HepG2 (cell line): ENCODE data around the gene SLC35B4. TPM values are rescaled to one million over a fixed set of nuclear protein-coding genes. Genes with fewer than 3 reads are reported as not detected.

ENCODE experiments used
- BHLHE40 ChIP-seq: IDR thresholded peaks from 2 replicates; pipeline ENCODE4 v1.6.1; 2011; ENCODE audit warnings: low read length, improper control_type of control experiment
- BORCS8-MEF2B ChIP-seq: sonication (generic); formaldehyde crosslinking; IDR thresholded peaks from 2 replicates; pipeline ENCODE4 v1.8.0; 2022; ENCODE audit warnings: mild to moderate bottlenecking, missing genetic modification reagents
- CEBPB ChIP-seq: IDR thresholded peaks from 2 replicates; pipeline ENCODE4 v1.6.1; 2011; ENCODE audit warnings: low read depth, low read length, improper control_type of control experiment, borderline replicate concordance
- CHD4 ChIP-seq: fragments of 200-600 bp; sonication (generic); IDR thresholded peaks from 2 replicates; pipeline ENCODE4 v1.7.0; 2017; ENCODE audit warnings: mild to moderate bottlenecking, low read length, borderline replicate concordance
- EZH2 ChIP-seq: conservative IDR thresholded peaks from 2 replicates; pipeline ENCODE4 v1.6.1; 2012; ENCODE audit warnings: mild to moderate bottlenecking, low read depth, low read length, moderate library complexity
- HNRNPH1 ChIP-seq: fragments of 200-400 bp; formaldehyde crosslinking; optimal IDR thresholded peaks from 2 replicates; pipeline ENCODE3; 2017; ENCODE audit warnings: mild to moderate bottlenecking, low read depth, low read length
- HOXD1 ChIP-seq: sonication (generic); formaldehyde crosslinking; IDR thresholded peaks from 2 replicates; pipeline ENCODE4 v1.5.0; 2020; ENCODE audit warnings: missing genetic modification reagents
- KAT8 ChIP-seq: IDR thresholded peaks from 2 replicates; pipeline ENCODE4 v1.6.1; 2016; ENCODE audit warnings: missing genetic modification reagents, missing compliant biosample characterization
- NFYB ChIP-seq: sonication (generic); formaldehyde crosslinking; IDR thresholded peaks from 2 replicates; pipeline ENCODE4 v1.4.0; 2020; ENCODE audit warnings: missing genetic modification reagents
- NONO ChIP-seq, 2 experiments: fragments of 450-650 bp in 1 of 2; sonication (generic) in 1 of 2; formaldehyde crosslinking in 1 of 2; IDR thresholded peaks in 1 of 2; conservative IDR thresholded peaks in 1 of 2; 2 replicates each; pipeline versions ENCODE4 v1.6.1 to v1.8.0; 2017 to 2022; ENCODE audit warnings: mild to moderate bottlenecking in 1 of 2, missing genetic modification reagents in 1 of 2, moderate library complexity in 1 of 2
- RBM22 ChIP-seq: fragments of 200-400 bp; formaldehyde crosslinking; optimal IDR thresholded peaks from 2 replicates; pipeline ENCODE3; 2017; ENCODE audit warnings: mild to moderate bottlenecking, low read length, moderate library complexity
- SP5 ChIP-seq: IDR thresholded peaks from 2 replicates; pipeline ENCODE4 v1.6.1; 2016; ENCODE audit warnings: low read depth, borderline replicate concordance
- ZBTB38 ChIP-seq: sonication (generic); formaldehyde crosslinking; IDR thresholded peaks from 2 replicates; pipeline ENCODE4 v1.5.1; 2020; ENCODE audit warnings: mild to moderate bottlenecking, missing genetic modification reagents
- ZFAT ChIP-seq: sonication (generic); formaldehyde crosslinking; conservative IDR thresholded peaks from 2 replicates; pipeline ENCODE4 v1.8.1; 2023; ENCODE audit warnings: missing genetic modification reagents, inconsistent platforms
- ZMAT3 ChIP-seq: sonication (generic); formaldehyde crosslinking; conservative IDR thresholded peaks from 2 replicates; pipeline ENCODE4 v1.7.0; 2021; ENCODE audit warnings: missing genetic modification reagents
- ZNF138 ChIP-seq: sonication (generic); formaldehyde crosslinking; IDR thresholded peaks from 2 replicates; pipeline ENCODE4 v1.5.0; 2020; ENCODE audit warnings: mild to moderate bottlenecking, low read depth, missing genetic modification reagents
- ZNF234 ChIP-seq: sonication (generic); formaldehyde crosslinking; conservative IDR thresholded peaks from 2 replicates; pipeline ENCODE4 v1.5.1; 2020; ENCODE audit warnings: mild to moderate bottlenecking, missing genetic modification reagents
- ZNF331 ChIP-seq: sonication (generic); formaldehyde crosslinking; IDR thresholded peaks from 2 replicates; pipeline ENCODE4 v1.4.0; 2020; ENCODE audit warnings: missing genetic modification reagents
- ZNF549 ChIP-seq: sonication (generic); formaldehyde crosslinking; IDR thresholded peaks from 2 replicates; pipeline ENCODE4 v1.5.0; 2020; ENCODE audit warnings: missing genetic modification reagents
- ZNF773 ChIP-seq: sonication (generic); formaldehyde crosslinking; IDR thresholded peaks from 2 replicates; pipeline ENCODE4 v1.4.0; 2020; ENCODE audit warnings: missing genetic modification reagents, borderline replicate concordance
- ZNF775 ChIP-seq: sonication (generic); formaldehyde crosslinking; IDR thresholded peaks from 2 replicates; pipeline ENCODE4 v1.4.0; 2020; ENCODE audit warnings: missing genetic modification reagents, mild to moderate bottlenecking, moderate library complexity, borderline replicate concordance
- ZSCAN22 ChIP-seq: sonication (generic); formaldehyde crosslinking; IDR thresholded peaks from 2 replicates; pipeline ENCODE4 v1.4.0; 2020; ENCODE audit warnings: mild to moderate bottlenecking, missing genetic modification reagents
- polyA plus RNA-seq, 8 experiments: library from polyadenylated mRNA; depleted of rRNA in 3 of 8; stranded (reverse) in 7 of 8; unstranded in 1 of 8; fragments of >200 nt; fragmentation: Illumina TruSeq in 4 of 8; extraction: Trizol in 4 of 8; gene quantifications; 2 replicates each; pipeline versions ENCODE4 v1.2.1 to v1.2.3, GENCODE V29; 2011 to 2016; ENCODE audit warnings: low read depth in 4 of 8, missing spikeins in 1 of 8, mixed read lengths in 1 of 8; ENCODE audit not compliant: insufficient read depth in 1 of 8
- total RNA-seq, 5 experiments: library from RNA; depleted of rRNA; stranded (reverse); fragments of >200 nt; fragmentation: Illumina TruSeq; extraction: Trizol; gene quantifications; 2 replicates each; pipeline ENCODE4 v1.2.3, GENCODE V29; 2016; ENCODE audit warnings: low read depth in 1 of 5
- TF ChIP-seq, protein P1 (sequence below): sonication (generic); formaldehyde crosslinking; IDR thresholded peaks from 2 replicates; pipeline ENCODE4 v1.4.0; 2020; ENCODE audit warnings: missing genetic modification reagents, low read depth, mild to moderate bottlenecking, borderline replicate concordance
- TF ChIP-seq, protein P2 (sequence below): sonication (generic); formaldehyde crosslinking; IDR thresholded peaks from 2 replicates; pipeline ENCODE4 v1.8.0; 2022; ENCODE audit warnings: missing genetic modification reagents, low read depth, mild to moderate bottlenecking, borderline replicate concordance
- TF ChIP-seq, protein P3 (sequence below): sonication (generic); formaldehyde crosslinking; IDR thresholded peaks from 2 replicates; pipeline ENCODE4 v1.5.1; 2020; ENCODE audit warnings: missing genetic modification reagents, mild to moderate bottlenecking, borderline replicate concordance
- TF ChIP-seq, protein P4 (sequence below): sonication (generic); formaldehyde crosslinking; IDR thresholded peaks from 2 replicates; pipeline ENCODE4 v1.8.1; 2023; ENCODE audit warnings: mild to moderate bottlenecking, inconsistent platforms, moderate library complexity, missing genetic modification reagents, borderline replicate concordance
- TF ChIP-seq, protein P5 (sequence below): sonication (generic); formaldehyde crosslinking; conservative IDR thresholded peaks from 2 replicates; pipeline ENCODE4 v1.4.0; 2020; ENCODE audit warnings: missing genetic modification reagents

The SLC35B4 gene
- total and polyA plus RNA-seq, 2 of the 13 experiments (the other 11 are each of a cell fraction or from before 2014, with no cell fraction given) = 17.1 to 17.8 TPM

DNA sequence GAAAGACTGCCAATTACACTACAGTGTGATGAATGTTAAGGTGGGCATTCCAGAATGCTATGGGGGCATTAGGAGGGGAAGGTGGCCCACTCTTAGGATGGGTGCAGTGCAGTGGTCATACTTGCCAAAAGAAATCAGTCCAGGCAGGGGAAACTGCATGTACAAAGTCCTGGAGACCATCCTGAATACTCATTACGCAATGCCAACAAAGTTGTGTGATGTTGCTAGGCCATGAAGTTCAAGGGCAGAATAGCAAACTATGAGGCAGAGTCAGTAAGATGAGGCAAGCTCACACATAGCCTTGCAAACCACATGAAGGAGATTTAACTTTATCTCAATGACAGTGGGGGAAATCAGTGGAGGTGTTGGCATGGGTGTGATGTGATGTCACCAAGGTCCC lies 49.8 kb upstream of the SLC35B4 start (continued):
- TF ChIP-seq ZNF234 (CRISPR knock-in tag) = no peak
- TF ChIP-seq BHLHE40 = 0 out of 2 replicates have a peak, but pooled peaks have one; percentile 12
- TF ChIP-seq NFYB (CRISPR knock-in tag) = no peak
- TF ChIP-seq, protein P1, sequence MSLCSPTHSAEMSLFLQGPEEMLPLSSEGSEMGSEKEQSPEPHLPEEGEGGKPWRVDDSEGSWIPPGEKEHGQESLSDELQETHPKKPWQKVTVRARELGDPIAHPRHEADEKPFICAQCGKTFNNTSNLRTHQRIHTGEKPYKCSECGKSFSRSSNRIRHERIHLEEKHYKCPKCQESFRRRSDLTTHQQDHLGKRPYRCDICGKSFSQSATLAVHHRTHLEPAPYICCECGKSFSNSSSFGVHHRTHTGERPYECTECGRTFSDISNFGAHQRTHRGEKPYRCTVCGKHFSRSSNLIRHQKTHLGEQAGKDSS (CRISPR knock-in tag) = no peak
- no peak for TF ChIP-seq ZBTB38
- TF ChIP-seq, protein P2, sequence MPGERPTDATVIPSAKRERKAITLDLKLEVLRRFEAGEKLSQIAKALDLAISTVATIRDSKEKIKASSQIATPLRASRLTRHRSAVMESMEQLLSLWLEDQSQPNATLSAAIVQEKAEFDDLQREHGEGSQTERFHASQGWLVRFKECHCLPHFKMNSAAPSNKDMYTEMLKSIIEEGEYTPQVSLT (CRISPR knock-in tag) = no peak
- TF ChIP-seq HNRNPH1 = no peak
- no peak for TF ChIP-seq RBM22
- TF ChIP-seq ZNF549 (CRISPR knock-in tag) = no peak
- TF ChIP-seq ZSCAN22 (CRISPR knock-in tag) = no peak
- TF ChIP-seq ZNF138 = no peak
- no peak for TF ChIP-seq HOXD1 (CRISPR knock-in tag)
- no peak for TF ChIP-seq EZH2
- no peak for TF ChIP-seq ZNF775 (CRISPR knock-in tag)
- peak; percentile 98 for TF ChIP-seq CEBPB
- TF ChIP-seq CHD4 = no peak
- no peak for TF ChIP-seq NONO (IDR thresholded peaks at IDR 0.05)
- TF ChIP-seq NONO (CRISPR knock-in tag; conservative IDR thresholded peaks at IDR 0.05) = peak; percentile 59; the same call in 1 of the 2 replicates
- TF ChIP-seq, protein P3, sequence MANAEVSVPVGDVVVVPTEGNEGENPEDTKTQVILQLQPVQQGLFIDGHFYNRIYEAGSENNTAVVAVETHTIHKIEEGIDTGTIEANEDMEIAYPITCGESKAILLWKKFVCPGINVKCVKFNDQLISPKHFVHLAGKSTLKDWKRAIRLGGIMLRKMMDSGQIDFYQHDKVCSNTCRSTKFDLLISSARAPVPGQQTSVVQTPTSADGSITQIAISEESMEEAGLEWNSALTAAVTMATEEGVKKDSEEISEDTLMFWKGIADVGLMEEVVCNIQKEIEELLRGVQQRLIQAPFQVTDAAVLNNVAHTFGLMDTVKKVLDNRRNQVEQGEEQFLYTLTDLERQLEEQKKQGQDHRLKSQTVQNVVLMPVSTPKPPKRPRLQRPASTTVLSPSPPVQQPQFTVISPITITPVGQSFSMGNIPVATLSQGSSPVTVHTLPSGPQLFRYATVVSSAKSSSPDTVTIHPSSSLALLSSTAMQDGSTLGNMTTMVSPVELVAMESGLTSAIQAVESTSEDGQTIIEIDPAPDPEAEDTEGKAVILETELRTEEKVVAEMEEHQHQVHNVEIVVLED (CRISPR knock-in tag) = no peak
- peak; percentile 84 for TF ChIP-seq ZNF331 (CRISPR knock-in tag)
- TF ChIP-seq, protein P4, sequence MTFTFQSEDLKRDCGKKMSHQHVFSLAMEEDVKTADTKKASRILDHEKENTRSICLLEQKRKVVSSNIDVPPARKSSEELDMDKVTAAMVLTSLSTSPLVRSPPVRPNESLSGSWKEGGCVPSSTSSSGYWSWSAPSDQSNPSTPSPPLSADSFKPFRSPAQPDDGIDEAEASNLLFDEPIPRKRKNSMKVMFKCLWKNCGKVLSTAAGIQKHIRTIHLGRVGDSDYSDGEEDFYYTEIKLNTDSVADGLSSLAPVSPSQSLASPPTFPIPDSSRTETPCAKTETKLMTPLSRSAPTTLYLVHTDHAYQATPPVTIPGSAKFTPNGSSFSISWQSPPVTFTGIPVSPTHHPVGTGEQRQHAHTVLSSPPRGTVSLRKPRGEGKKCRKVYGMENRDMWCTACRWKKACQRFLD = no peak
- no peak for TF ChIP-seq BORCS8-MEF2B (CRISPR knock-in tag)
- TF ChIP-seq ZMAT3 (CRISPR knock-in tag) = no peak
- TF ChIP-seq ZFAT = no peak
- TF ChIP-seq SP5 = no peak
- TF ChIP-seq ZNF773 (CRISPR knock-in tag) = no peak
- TF ChIP-seq, protein P5, sequence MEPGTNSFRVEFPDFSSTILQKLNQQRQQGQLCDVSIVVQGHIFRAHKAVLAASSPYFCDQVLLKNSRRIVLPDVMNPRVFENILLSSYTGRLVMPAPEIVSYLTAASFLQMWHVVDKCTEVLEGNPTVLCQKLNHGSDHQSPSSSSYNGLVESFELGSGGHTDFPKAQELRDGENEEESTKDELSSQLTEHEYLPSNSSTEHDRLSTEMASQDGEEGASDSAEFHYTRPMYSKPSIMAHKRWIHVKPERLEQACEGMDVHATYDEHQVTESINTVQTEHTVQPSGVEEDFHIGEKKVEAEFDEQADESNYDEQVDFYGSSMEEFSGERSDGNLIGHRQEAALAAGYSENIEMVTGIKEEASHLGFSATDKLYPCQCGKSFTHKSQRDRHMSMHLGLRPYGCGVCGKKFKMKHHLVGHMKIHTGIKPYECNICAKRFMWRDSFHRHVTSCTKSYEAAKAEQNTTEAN (CRISPR knock-in tag) = no peak
- peak; percentile 60; the same call in 1 of the 2 replicates for TF ChIP-seq KAT8 (CRISPR knock-in tag)
